Keratinocyte (primary cell): ENCODE measurements around the gene CEP164. TPM values are rescaled to one million over a fixed set of nuclear protein-coding genes. Genes with fewer than 3 reads are reported as not detected.

ENCODE experiments used
- DNase-seq: peaks from one replicate; pipeline ENCODE4 v3.0.0-alpha.2; 2011; ENCODE audit warnings: low read depth, missing footprints, low spot score
- FAIRE-seq: peaks from 2 replicates; lab custom pipeline; 2011; peaks lifted over from hg19 to GRCh38; lab: Jason Lieb, UNC
- H2AFZ ChIP-seq: 2 replicates; pipeline ENCODE4 v1.6.0; 2012; ENCODE audit warnings: low read length, control low read depth, inconsistent platforms; ENCODE audit not compliant: control insufficient read depth
- H3K27ac ChIP-seq: 2 replicates; pipeline ENCODE4 v1.5.1; 2011; ENCODE audit warnings: low read length; ENCODE audit not compliant: control insufficient read depth, insufficient read depth
- H3K27me3 ChIP-seq: 3 replicates; pipeline ENCODE4 v1.6.0; 2011; ENCODE audit warnings: low read length; ENCODE audit not compliant: control insufficient read depth, insufficient read depth; ENCODE audit errors: extremely low read depth
- H3K36me3 ChIP-seq, 2 experiments: 2 replicates in 1 of 2; 3 replicates in 1 of 2; pipeline ENCODE4 v1.5.1; 2011; ENCODE audit warnings: low read length in 2 of 2, mild to moderate bottlenecking in 1 of 2; ENCODE audit not compliant: control insufficient read depth in 2 of 2, insufficient read depth in 2 of 2; ENCODE audit errors: extremely low read depth in 1 of 2
- H3K4me1 ChIP-seq: 3 replicates; pipeline ENCODE4 v1.5.1; 2011; ENCODE audit warnings: low read length; ENCODE audit not compliant: control insufficient read depth, insufficient read depth; ENCODE audit errors: extremely low read depth
- H3K4me2 ChIP-seq: 3 replicates; pipeline ENCODE4 v1.6.0; 2011; ENCODE audit warnings: low read depth, low read length; ENCODE audit not compliant: control insufficient read depth, insufficient read depth; ENCODE audit errors: extremely low read depth
- H3K4me3 ChIP-seq, 3 experiments: fragments of 200-600 bp in 1 of 3; sonication (generic) in 1 of 3; 2 replicates in 2 of 3; 3 replicates in 1 of 3; pipeline ENCODE4 v1.5.1; 2011 to 2016; ENCODE audit warnings: low read length in 3 of 3, mild to moderate bottlenecking in 3 of 3, control low read depth in 2 of 3, inconsistent platforms in 1 of 3, low read depth in 1 of 3, mixed read lengths in 1 of 3, mixed run types in 1 of 3, moderate library complexity in 1 of 3; ENCODE audit not compliant: control insufficient read depth in 2 of 3, insufficient read depth in 2 of 3; ENCODE audit errors: extremely low read depth in 1 of 3
- H3K79me2 ChIP-seq: 2 replicates; pipeline ENCODE4 v1.6.0; 2012; ENCODE audit warnings: low read length; ENCODE audit not compliant: control insufficient read depth, insufficient read depth
- H3K9ac ChIP-seq: 3 replicates; pipeline ENCODE4 v1.6.0; 2011; ENCODE audit warnings: low read length; ENCODE audit not compliant: control insufficient read depth, insufficient read depth; ENCODE audit errors: extremely low read depth
- H3K9me1 ChIP-seq: 3 replicates; pipeline ENCODE4 v1.6.0; 2011; ENCODE audit warnings: low read length; ENCODE audit not compliant: control insufficient read depth, insufficient read depth; ENCODE audit errors: extremely low read depth
- H3K9me3 ChIP-seq: 2 replicates; pipeline ENCODE4 v1.5.1; 2012; ENCODE audit warnings: low read depth, low read length; ENCODE audit not compliant: control insufficient read depth
- H4K20me1 ChIP-seq: 3 replicates; pipeline ENCODE4 v1.6.0; 2011; ENCODE audit warnings: low read length; ENCODE audit not compliant: control insufficient read depth, insufficient read depth; ENCODE audit errors: extremely low read depth
- CTCF ChIP-seq, 3 experiments: IDR thresholded peaks in 1 of 3; conservative IDR thresholded peaks in 1 of 3; optimal IDR thresholded peaks in 1 of 3; 2 replicates in 2 of 3; 3 replicates in 1 of 3; pipeline versions ENCODE3 to v1.5.1; 2011; ENCODE audit warnings: low read length in 3 of 3, mild to moderate bottlenecking in 3 of 3, moderate library complexity in 2 of 3, control low read depth in 1 of 3, inconsistent platforms in 1 of 3; ENCODE audit not compliant: insufficient read depth in 2 of 3; ENCODE audit errors: extremely low read depth in 1 of 3
- EZH2 ChIP-seq: IDR thresholded peaks from one replicate; pipeline ENCODE4 v1.6.1; 2012; ENCODE audit warnings: inconsistent platforms, mild to moderate bottlenecking, low read length, moderate library complexity
- dilution Hi-C: fragments of 300-500 bp; cut with MboI; formaldehyde crosslinking; loops from one replicate; pipeline ENCODE4 v1.7.0; 2020; ENCODE audit warnings: low sequenced_read_pairs; ENCODE audit not compliant: extremely low pct_ligation_motif_present
- polyA plus RNA-seq, 5 experiments: library from polyadenylated mRNA; depleted of rRNA in 3 of 5; stranded (reverse) in 3 of 5; stranded (forward) in 1 of 5; unstranded in 1 of 5; fragments of >200 nt; gene quantifications; 1 replicate in 1 of 5; 2 replicates in 3 of 5; 3 replicates in 1 of 5; pipeline versions ENCODE4 v1.2.1 to v1.2.3, GENCODE V29; 2011 to 2012; ENCODE audit warnings: missing spikeins in 2 of 5, low read depth in 1 of 5, low replicate concordance in 1 of 5

The CEP164 gene
- polyA plus RNA-seq, 1 donor (not counting 4 experiments of a cell fraction or from before 2014, with no cell fraction given), result 15.1 TPM

DNA sequence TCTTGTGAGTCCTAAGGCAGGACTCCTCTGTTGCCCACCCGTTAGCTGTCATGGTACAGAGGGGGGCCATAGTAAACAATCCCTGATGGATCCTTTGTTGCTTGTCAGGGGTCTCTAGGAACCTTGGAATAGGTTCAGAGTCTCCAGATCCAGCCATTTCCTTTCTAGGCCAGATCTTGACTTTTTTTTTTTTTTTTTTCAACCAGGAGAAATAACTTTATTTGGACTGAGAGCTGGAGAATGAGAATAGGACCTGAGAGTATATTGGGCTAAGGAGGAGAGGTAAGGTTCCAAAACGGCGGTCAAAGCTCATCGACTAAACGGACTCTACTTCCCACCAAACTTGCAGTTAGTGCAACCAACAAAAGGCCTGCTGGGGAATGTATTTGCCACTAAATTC lies 7.7 kb downstream of the CEP164 start:
- dilution Hi-C loops, result no loop called here
- Histone ChIP-seq H3K79me2 (no peaks in the 10 kb centered on the region), H3K9me1 (no peaks in the 10 kb centered on the region), H3K27me3 (no peaks in the 10 kb centered on the region), H2AFZ (no peak overlapping the region), H3K9ac (no peak overlapping the region), H4K20me1 (no peaks in the 10 kb centered on the region), H3K27ac (no peak overlapping the region), H3K9me3 (no peaks in the 10 kb centered on the region), H3K36me3 (peaks cover 8 to 20% of the 10 kb centered on the region in 2 experiments), H3K4me3 (no peak overlapping the region), H3K4me2 (no peak overlapping the region), H3K4me1 (no peaks in the 10 kb centered on the region)
- FAIRE-seq (no peak), DNase-seq (no peak)
- TF ChIP-seq EZH2 (no peak), CTCF (optimal IDR thresholded peaks at IDR 0.05 in 1 of 3, IDR thresholded peaks at IDR 0.05 in 1 of 3, conservative IDR thresholded peaks at IDR 0.05 in 1 of 3; ENCODE audit: extremely low read depth in 1 of 3, insufficient read depth in 2 of 3, low read length in 3 of 3) (no peak)

DNA sequence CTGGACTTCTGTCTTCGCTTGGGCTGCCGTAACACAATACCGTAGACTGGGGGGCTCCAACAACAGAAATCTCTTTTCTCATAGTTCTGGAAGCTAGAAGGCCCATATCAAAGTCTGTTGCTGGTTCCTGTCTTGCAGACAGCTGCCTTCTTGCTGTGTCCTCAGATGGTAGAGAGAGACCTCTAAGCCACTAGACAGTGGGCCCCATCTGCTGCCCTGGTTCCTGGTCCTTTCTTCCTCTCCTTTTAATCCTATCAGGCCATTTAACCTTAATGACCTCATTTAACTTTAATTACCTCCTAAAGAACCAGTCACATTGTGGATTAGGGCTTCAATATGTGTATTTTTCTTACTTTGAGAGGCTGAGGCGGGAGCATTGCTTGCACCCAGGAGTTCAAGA lies 9.4 kb downstream of the CEP164 start:
- Histone ChIP-seq H3K4me3 (no peak overlapping the region), H3K9me3 (no peaks in the 10 kb centered on the region), H3K27ac (no peak overlapping the region), H3K9me1 (no peaks in the 10 kb centered on the region), H3K36me3 (peaks cover 8 to 26% of the 10 kb centered on the region in 2 experiments), H3K4me1 (no peaks in the 10 kb centered on the region), H3K79me2 (no peaks in the 10 kb centered on the region), H4K20me1 (no peaks in the 10 kb centered on the region), H3K4me2 (no peak overlapping the region), H2AFZ (no peak overlapping the region), H3K27me3 (no peaks in the 10 kb centered on the region), H3K9ac (no peak overlapping the region)
- DNase-seq, result no peak
- TF ChIP-seq EZH2, result no peak
- TF ChIP-seq CTCF (optimal IDR thresholded peaks at IDR 0.05 in 1 of 3, IDR thresholded peaks at IDR 0.05 in 1 of 3, conservative IDR thresholded peaks at IDR 0.05 in 1 of 3; ENCODE audit: extremely low read depth in 1 of 3, insufficient read depth in 2 of 3, low read length in 3 of 3), result no peak
- dilution Hi-C loops, result no loop called here
- FAIRE-seq, result no peak
